PC-3 (cell line): ENCODE results near the gene SPSB3.

Experiments used
- CTCF ChIP-seq: fragments of 300-600 bp; sonication (generic); conservative IDR thresholded peaks from 2 replicates; pipeline ENCODE4 v1.5.1; 2017; ENCODE audit warnings: antibody characterized with exemption, low read depth, mild to moderate bottlenecking, low read length
- EZH2 ChIP-seq: fragments of 300-600 bp; sonication (generic); IDR thresholded peaks from one replicate; pipeline ENCODE4 v1.6.1; 2017; ENCODE audit warnings: antibody characterized with exemption, mild to moderate bottlenecking, low read length; ENCODE audit not compliant: unreplicated experiment

- TF ChIP-seq CTCF (no peak), EZH2 (no peak)
Observed at GRCh38 chr16:1771188-1771863, 11.0 kb downstream of the SPSB3 start, which contains the start of gene NME3.
